Sigmoid colon (tissue), 7 donors: ENCODE measurements around the gene PIP4K2A. TPM values are rescaled to one million over a fixed set of nuclear protein-coding genes. Genes with fewer than 3 reads are reported as not detected.
"Not testable (repeated sequence)": the region's sequence is repeated elsewhere in the genome, so short reads cannot be mapped to it uniquely, and the experiment has no call there.

ENCODE experiments used
- DNase-seq: peaks from one replicate; pipeline ENCODE4 v3.0.0-alpha.2; 2019
- H3K27ac ChIP-seq, 4 donors: fragments of 200-600 bp; sonication (generic); one replicate each; pipeline ENCODE4 v1.5.1; 2016 to 2019; ENCODE audit warnings: mild to moderate bottlenecking in 1 of 4
- H3K27me3 ChIP-seq, 3 donors: fragments of 200-600 bp; sonication (generic); one replicate each; pipeline ENCODE4 v1.5.1; 2019; ENCODE audit warnings: mild to moderate bottlenecking in 1 of 3
- H3K36me3 ChIP-seq, 4 donors: fragments of 200-600 bp; sonication (generic); one replicate each; pipeline ENCODE4 v1.5.1; 2016 to 2019
- H3K4me1 ChIP-seq, 4 donors: fragments of 200-600 bp; sonication (generic); one replicate each; pipeline ENCODE4 v1.5.1; 2017 to 2019
- H3K4me3 ChIP-seq, 4 donors: fragments of 200-600 bp; sonication (generic); one replicate each; pipeline ENCODE4 v1.5.1; 2017 to 2019; ENCODE audit warnings: mild to moderate bottlenecking in 2 of 4, moderate library complexity in 1 of 4
- H3K9me3 ChIP-seq, 4 donors: fragments of 200-600 bp in 3 of 4; sonication (generic) in 3 of 4; one replicate each; pipeline versions ENCODE4 v1.5.1 to v1.6.1; 2013 to 2019
- CTCF ChIP-seq, 4 experiments: fragments of 450-650 bp in 3 of 4; fragments of 200-600 bp in 1 of 4; IDR thresholded peaks; one replicate each; pipeline ENCODE4 v1.5.1; 2016 to 2019; ENCODE audit warnings: antibody characterized with exemption in 4 of 4, mild to moderate bottlenecking in 3 of 4, moderate library complexity in 2 of 4
- EP300 ChIP-seq, 4 donors: sonication (generic); formaldehyde crosslinking; IDR thresholded peaks; one replicate each; pipeline ENCODE4 v1.6.1; 2017; ENCODE audit warnings: antibody characterized with exemption in 4 of 4
- POLR2A ChIP-seq, 2 donors: fragments of 450-650 bp; IDR thresholded peaks; one replicate each; pipeline ENCODE4 v1.6.1; 2016; ENCODE audit warnings: antibody characterized with exemption in 2 of 2, mild to moderate bottlenecking in 2 of 2, moderate library complexity in 2 of 2
- POLR2AphosphoS5 ChIP-seq, 4 donors: sonication (generic); formaldehyde crosslinking; IDR thresholded peaks; one replicate each; pipeline ENCODE4 v1.6.1; 2017; ENCODE audit warnings: antibody characterized with exemption in 4 of 4
- WGBS, 2 donors: extraction: QIAGEN DNeasy Blood & Tissue Kit; methylation state at CpG; one replicate each; pipeline ENCODE4 v1.1.7; 2013; 5-methylcytosine and 5-hydroxymethylcytosine counted together
- intact Hi-C: fragments of 100-400 bp; cut with DNase I; formaldehyde crosslinking; loops from one replicate; pipeline ENCODE4 v1.15.1; 2023
- polyA plus RNA-seq, 3 donors: library from polyadenylated mRNA; stranded (reverse); fragments of 200-250 nt; gene quantifications; one replicate each; pipeline ENCODE4 v1.2.3, GENCODE V29; 2013
- total RNA-seq, 4 donors: library from RNA; depleted of rRNA; stranded (reverse); fragments of >200 nt; gene quantifications; one replicate each; pipeline ENCODE4 v1.1.0, GENCODE V29; 2016
- donor health status: healthy with polysubstance abuse.
- donor health status: Bipolar disorder and iron deficiency.
- donor health status: healthy.

Gene PIP4K2A
- total and polyA plus RNA-seq, 7 donors = 7.2 to 23.2 (median 17.8) TPM

- WGBS, 2 donors = 69 to 80% methylated on average over 5 of the region's 5 CpGs
- Histone ChIP-seq H3K4me1 (peaks cover 0 to 32% (median 23%) of the 10 kb centered on the region in 4 donors), H3K9me3 (no peaks in the 10 kb centered on the region), H3K36me3 (no peaks in the 10 kb centered on the region), H3K4me3 (no peak overlapping the region), H3K27me3 (no peaks in the 10 kb centered on the region), H3K27ac (no peak overlapping the region)
- intact Hi-C loops = no loop called here
- no peak for DNase-seq
- TF ChIP-seq POLR2A (IDR thresholded peaks at IDR 0.05) = no peak
- TF ChIP-seq CTCF (IDR thresholded peaks at IDR 0.05) = no peak
- TF ChIP-seq POLR2AphosphoS5 (IDR thresholded peaks at IDR 0.05) = no peak
- TF ChIP-seq EP300 (IDR thresholded peaks at IDR 0.05) = no peak
Observed at GRCh38 chr10:22693371-22693784, 21.0 kb downstream of the PIP4K2A start.

GRCh38 chr10:22692119-22692518 is 22.3 kb downstream of the PIP4K2A start:
- H3K27me3 ChIP-seq, H3K27ac ChIP-seq, H3K4me3 ChIP-seq, intact Hi-C loops, DNase-seq, H3K36me3 ChIP-seq, H3K9me3 ChIP-seq: not testable (repeated sequence)
- peaks cover 0 to 22% (median 13%) of the 10 kb centered on the region in 4 donors for H3K4me1 ChIP-seq
- 97 to 98% methylated on average over 5 of the region's 5 CpGs for WGBS, 2 donors

- Histone ChIP-seq H3K9me3 (no peaks in the 10 kb centered on the region), H3K27me3 (no peaks in the 10 kb centered on the region), H3K4me3 (no peak overlapping the region), H3K36me3 (no peaks in the 10 kb centered on the region), H3K4me1 (peaks cover 0 to 10% (median 5%) of the 10 kb centered on the region in 4 donors), H3K27ac (no peak overlapping the region)
- TF ChIP-seq POLR2A (IDR thresholded peaks at IDR 0.05) (no peak), POLR2AphosphoS5 (IDR thresholded peaks at IDR 0.05) (no peak), CTCF (IDR thresholded peaks at IDR 0.05) (no peak), EP300 (IDR thresholded peaks at IDR 0.05) (no peak)
- WGBS, 2 donors = 76 to 79% methylated on average over 9 of the region's 9 CpGs
- intact Hi-C loops = no loop called here
- no peak for DNase-seq
Observed at GRCh38 chr10:22690614-22691431, 23.6 kb downstream of the PIP4K2A start.

- TF ChIP-seq POLR2AphosphoS5 (IDR thresholded peaks at IDR 0.05) (no peak), POLR2A (IDR thresholded peaks at IDR 0.05) (no peak), CTCF (IDR thresholded peaks at IDR 0.05) (no peak), EP300 (IDR thresholded peaks at IDR 0.05) (no peak)
- Histone ChIP-seq H3K27me3 (no peaks in the 10 kb centered on the region), H3K27ac (no peak overlapping the region), H3K36me3 (no peaks in the 10 kb centered on the region), H3K9me3 (no peaks in the 10 kb centered on the region), H3K4me3 (no peak overlapping the region), H3K4me1 (peaks cover 0 to 10% (median 7%) of the 10 kb centered on the region in 4 donors)
- DNase-seq = no peak
- intact Hi-C loops = no loop called here
- WGBS, 2 donors = 82 to 84% methylated on average over 2 of the region's 2 CpGs
Observed at GRCh38 chr10:22690158-22690557, 24.2 kb downstream of the PIP4K2A start.

GRCh38 chr10:22686347-22686746 is 28.0 kb downstream of the PIP4K2A start:
- Histone ChIP-seq H3K4me1 (peaks cover 0 to 45% (median 37%) of the 10 kb centered on the region in 4 donors), H3K9me3 (no peaks in the 10 kb centered on the region), H3K36me3 (no peaks in the 10 kb centered on the region), H3K4me3 (no peak overlapping the region), H3K27ac (no peak overlapping the region), H3K27me3 (no peaks in the 10 kb centered on the region)
- TF ChIP-seq EP300 (IDR thresholded peaks at IDR 0.05) (no peak), POLR2A (IDR thresholded peaks at IDR 0.05) (no peak), CTCF (IDR thresholded peaks at IDR 0.05) (no peak), POLR2AphosphoS5 (IDR thresholded peaks at IDR 0.05) (no peak)
- no peak for DNase-seq
- intact Hi-C loops = no loop called here
- 59 to 66% methylated on average over 1 of the region's 1 CpG for WGBS, 2 donors
